ENCODE results near the gene DEPDC5. TPM values are rescaled to one million over a fixed set of nuclear protein-coding genes. Genes with fewer than 3 reads are reported as not detected.
"Not testable (repeated sequence)": the region's sequence is repeated elsewhere in the genome, so short reads cannot be mapped to it uniquely, and the experiment has no call there.

The DEPDC5 gene
- total RNA-seq (2022) (13.3 and 16.2 TPM in 2 replicates), Bru-seq, nascent RNA (percentile 59 among the genes with signal in this experiment), BruChase-seq, experiment 1, labeled RNA remaining after a 6-hour chase (percentile 71 among the genes with signal in this experiment), BruChase-seq, experiment 2, labeled RNA remaining after a 2-hour chase (percentile 74 among the genes with signal in this experiment)
- long read RNA-seq, full-length matches to known transcripts: 7 of 16 reads
- long read RNA-seq, partial matches to known transcripts: 4 of 16 reads
- long read RNA-seq, other reads (novel, unspliced or antisense): 5 of 16 reads

GRCh38 chr22:31753634-31754501, at the start of gene DEPDC5:
Gene DEPDC5 (plus strand): TSS chr22:31754019. CDS start chr22:31754922, 903 bp downstream.
- H3K4me3 Mint-ChIP-seq (ENCODE audit: unreplicated experiment): peak within 1 kb of the TSS; percentile 82
- BruUV-seq (replicated peaks): no TSS peak
- no peaks in the 10 kb centered on the region for H3K27me3 Mint-ChIP-seq (ENCODE audit: insufficient read depth, unreplicated experiment)
- POLR2A ChIA-PET: interaction anchor here (0.8 to 7.6 kb wide), 17 partner anchors 8 to 407 kb away, joined by 3 to 80 read pairs (median 4); partner anchors contain the start of genes PATZ1 and PISD
- peaks cover 24% of the 10 kb centered on the region for H3K4me1 Mint-ChIP-seq (ENCODE audit: insufficient read depth, unreplicated experiment)
- peaks cover 18% of the 10 kb centered on the region for H3K36me3 Mint-ChIP-seq (ENCODE audit: insufficient read depth, unreplicated experiment)
- no peaks in the 10 kb centered on the region for H3K9me3 Mint-ChIP-seq (ENCODE audit: unreplicated experiment)
- intact Hi-C loops (cut with micrococcal nuclease): loop anchor here (5.0 kb wide), 2 partner anchors 72 to 92 kb away; partner anchors contain the start of gene PISD
- TF ChIP-seq, protein P1, sequence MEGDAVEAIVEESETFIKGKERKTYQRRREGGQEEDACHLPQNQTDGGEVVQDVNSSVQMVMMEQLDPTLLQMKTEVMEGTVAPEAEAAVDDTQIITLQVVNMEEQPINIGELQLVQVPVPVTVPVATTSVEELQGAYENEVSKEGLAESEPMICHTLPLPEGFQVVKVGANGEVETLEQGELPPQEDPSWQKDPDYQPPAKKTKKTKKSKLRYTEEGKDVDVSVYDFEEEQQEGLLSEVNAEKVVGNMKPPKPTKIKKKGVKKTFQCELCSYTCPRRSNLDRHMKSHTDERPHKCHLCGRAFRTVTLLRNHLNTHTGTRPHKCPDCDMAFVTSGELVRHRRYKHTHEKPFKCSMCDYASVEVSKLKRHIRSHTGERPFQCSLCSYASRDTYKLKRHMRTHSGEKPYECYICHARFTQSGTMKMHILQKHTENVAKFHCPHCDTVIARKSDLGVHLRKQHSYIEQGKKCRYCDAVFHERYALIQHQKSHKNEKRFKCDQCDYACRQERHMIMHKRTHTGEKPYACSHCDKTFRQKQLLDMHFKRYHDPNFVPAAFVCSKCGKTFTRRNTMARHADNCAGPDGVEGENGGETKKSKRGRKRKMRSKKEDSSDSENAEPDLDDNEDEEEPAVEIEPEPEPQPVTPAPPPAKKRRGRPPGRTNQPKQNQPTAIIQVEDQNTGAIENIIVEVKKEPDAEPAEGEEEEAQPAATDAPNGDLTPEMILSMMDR (IDR thresholded peaks at IDR 0.05; ENCODE audit: unreplicated experiment): no peak
- H3K27ac Mint-ChIP-seq (ENCODE audit: low read depth, unreplicated experiment): peak within 1 kb of the TSS; percentile 98
- CTCF ChIA-PET: interaction anchor here (0.6 to 1.5 kb wide), 4 partner anchors 25 to 223 kb away, joined by 3 to 5 read pairs (median 4); no protein-coding TSS in a partner anchor
- DNase-seq (ENCODE audit: unreplicated experiment): peak; percentile 97

GRCh38 chr22:31707519-31707918, 46.3 kb upstream of the DEPDC5 start:
- H3K4me1 Mint-ChIP-seq (ENCODE audit: insufficient read depth, unreplicated experiment): no peaks in the 10 kb centered on the region
- no TSS peak for BruUV-seq (replicated peaks)
- H3K27me3 Mint-ChIP-seq (ENCODE audit: insufficient read depth, unreplicated experiment): no peaks in the 10 kb centered on the region
- no peaks in the 10 kb centered on the region for H3K9me3 Mint-ChIP-seq (ENCODE audit: unreplicated experiment)
- DNase-seq (ENCODE audit: unreplicated experiment): no peak
- H3K27ac Mint-ChIP-seq (ENCODE audit: low read depth, unreplicated experiment): no peak overlapping the region
- peaks cover 72% of the 10 kb centered on the region for H3K36me3 Mint-ChIP-seq (ENCODE audit: insufficient read depth, unreplicated experiment)
- no peak overlapping the region for H3K4me3 Mint-ChIP-seq (ENCODE audit: unreplicated experiment)
- ChIA-PET CTCF (no interaction called here), POLR2A (interaction anchor here (0.6 to 1.5 kb wide), 3 partner anchors 10 to 701 kb away, joined by 3 read pairs; no protein-coding TSS in a partner anchor)
- TF ChIP-seq, protein P1 (IDR thresholded peaks at IDR 0.05; ENCODE audit: unreplicated experiment): no peak
- intact Hi-C loops (cut with micrococcal nuclease): no loop called here

DNA sequence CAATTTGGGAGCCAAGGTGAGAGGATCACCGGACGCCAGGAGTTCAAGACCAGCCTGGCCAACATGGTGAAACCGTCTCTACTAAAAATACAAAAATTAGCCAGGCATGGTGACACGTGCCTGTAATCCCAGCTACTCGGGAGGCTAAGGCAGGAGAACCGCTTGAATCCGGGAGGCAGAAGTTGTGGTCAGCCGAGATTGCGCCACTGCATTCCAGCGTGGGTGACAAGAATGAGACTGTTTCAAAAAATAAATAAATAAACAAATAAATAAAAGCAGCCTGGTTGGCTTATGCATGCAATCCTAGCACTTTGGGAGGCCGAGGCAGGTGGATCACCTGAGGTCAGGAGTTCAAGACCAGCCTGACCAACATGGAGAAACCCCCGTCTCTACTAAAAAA, 42.6 kb upstream of the DEPDC5 start:
- H3K4me3 Mint-ChIP-seq (ENCODE audit: unreplicated experiment); H3K27me3 Mint-ChIP-seq (ENCODE audit: insufficient read depth, unreplicated experiment); POLR2A ChIA-PET; intact Hi-C loops (cut with micrococcal nuclease); H3K27ac Mint-ChIP-seq (ENCODE audit: low read depth, unreplicated experiment); H3K4me1 Mint-ChIP-seq (ENCODE audit: insufficient read depth, unreplicated experiment); H3K9me3 Mint-ChIP-seq (ENCODE audit: unreplicated experiment); DNase-seq (ENCODE audit: unreplicated experiment); BruUV-seq (replicated peaks): not testable (repeated sequence)
- peaks cover 63% of the 10 kb centered on the region for H3K36me3 Mint-ChIP-seq (ENCODE audit: insufficient read depth, unreplicated experiment)
- CTCF ChIA-PET: interaction anchor here (1.3 kb wide), 1 partner anchor 45 kb away, joined by 4 read pairs; no protein-coding TSS in a partner anchor

GRCh38 chr22:31715147-31715778, 38.6 kb upstream of the DEPDC5 start:
- no peak for DNase-seq (ENCODE audit: unreplicated experiment)
- no peaks in the 10 kb centered on the region for H3K27me3 Mint-ChIP-seq (ENCODE audit: insufficient read depth, unreplicated experiment)
- no peak overlapping the region for H3K4me3 Mint-ChIP-seq (ENCODE audit: unreplicated experiment)
- no peaks in the 10 kb centered on the region for H3K4me1 Mint-ChIP-seq (ENCODE audit: insufficient read depth, unreplicated experiment)
- POLR2A ChIA-PET: interaction anchor here (1.1 kb wide), 1 partner anchor 10 kb away, joined by 3 read pairs; no protein-coding TSS in a partner anchor
- TF ChIP-seq, protein P1 (IDR thresholded peaks at IDR 0.05; ENCODE audit: unreplicated experiment): no peak
- H3K9me3 Mint-ChIP-seq (ENCODE audit: unreplicated experiment): no peaks in the 10 kb centered on the region
- peaks cover 72% of the 10 kb centered on the region for H3K36me3 Mint-ChIP-seq (ENCODE audit: insufficient read depth, unreplicated experiment)
- no TSS peak for BruUV-seq (replicated peaks)
- CTCF ChIA-PET: interaction anchor here (0.6 kb wide), 1 partner anchor 242 kb away, joined by 3 read pairs; no protein-coding TSS in a partner anchor
- intact Hi-C loops (cut with micrococcal nuclease): no loop called here
- H3K27ac Mint-ChIP-seq (ENCODE audit: low read depth, unreplicated experiment): no peak overlapping the region

All from MCF 10A (cell line).